OCI-LY7 (cell line): Measurements from ENCODE around the gene TRPM2. TPM values are rescaled to one million over a fixed set of nuclear protein-coding genes. Genes with fewer than 3 reads are reported as not detected.

ENCODE experiments used
- BruUV-seq: library from RNA; stranded (reverse); fragments of 400-500 nt; replicated peaks from 2 replicates; lab custom pipeline; 2021; lab: Mats Ljungman, UMichigan
- CTCF ChIA-PET: fragments of 300-600 bp; sonication (Branson Sonifier 250); formaldehyde crosslinking; loops from one replicate; lab custom pipeline; 2022; ENCODE audit warnings: antibody characterized with exemption; ENCODE audit not compliant: unreplicated experiment; lab: Charles Lee
- POLR2A ChIA-PET: fragments of 300-600 bp; sonication (Branson Sonifier 250); formaldehyde crosslinking; loops from one replicate; lab custom pipeline; 2022; ENCODE audit warnings: antibody characterized with exemption; lab: Charles Lee
- DNase-seq: peaks from one replicate; pipeline ENCODE4 v3.0.0-alpha.2; 2015; ENCODE audit warnings: low spot score
- H2AFZ ChIP-seq: fragments of 200-600 bp; sonication (generic), shearing (Covaris generic); 2 replicates; pipeline ENCODE4 v1.6.1; 2014; ENCODE audit warnings: mild to moderate bottlenecking, antibody characterized with exemption, low read length, moderate library complexity
- H3K27ac ChIP-seq: fragments of 200-600 bp; sonication (generic); 2 replicates; pipeline ENCODE4 v1.5.1; 2014; ENCODE audit warnings: mixed run types, low read depth, mild to moderate bottlenecking, moderate library complexity, low read length, inconsistent platforms; ENCODE audit not compliant: poor library complexity, severe bottlenecking
- H3K36me3 ChIP-seq: fragments of 200-600 bp; sonication (generic); 2 replicates; pipeline ENCODE4 v1.6.1; 2014; ENCODE audit warnings: mild to moderate bottlenecking, antibody characterized with exemption, low read length, moderate library complexity, mixed read lengths; ENCODE audit not compliant: insufficient read depth
- H3K4me1 ChIP-seq: fragments of 200-600 bp; sonication (generic); 2 replicates; pipeline ENCODE4 v1.5.1; 2014; ENCODE audit warnings: mild to moderate bottlenecking, low read length; ENCODE audit not compliant: insufficient read depth, poor library complexity, severe bottlenecking
- H3K4me2 ChIP-seq: fragments of 200-600 bp; sonication (generic); 2 replicates; pipeline ENCODE4 v1.6.1; 2014; ENCODE audit warnings: mild to moderate bottlenecking, low read length
- H3K4me3 ChIP-seq: fragments of 200-600 bp; sonication (generic); 2 replicates; pipeline ENCODE4 v1.5.1; 2014; ENCODE audit warnings: mild to moderate bottlenecking, low read depth, low read length; ENCODE audit not compliant: poor library complexity, severe bottlenecking
- H3K79me2 ChIP-seq: fragments of 200-600 bp; sonication (generic); 2 replicates; pipeline ENCODE4 v1.6.1; 2016; ENCODE audit warnings: low read depth, mild to moderate bottlenecking, low read length, moderate library complexity, mixed read lengths; ENCODE audit not compliant: insufficient read depth
- H3K9me2 ChIP-seq: fragments of 200-600 bp; sonication (generic); 2 replicates; pipeline ENCODE4 v1.6.1; 2016; ENCODE audit warnings: mild to moderate bottlenecking, low read length, mixed read lengths; ENCODE audit not compliant: insufficient read depth
- H3K9me3 ChIP-seq: fragments of 200-600 bp; sonication (generic); 2 replicates; pipeline ENCODE4 v1.6.1; 2014; ENCODE audit warnings: mild to moderate bottlenecking, mixed run types, low read length, mixed read lengths
- H4K20me1 ChIP-seq: fragments of 200-600 bp; sonication (generic); 2 replicates; pipeline ENCODE4 v1.6.1; 2014; ENCODE audit warnings: mild to moderate bottlenecking, antibody characterized with exemption, low read length, moderate library complexity, mixed read lengths; ENCODE audit not compliant: insufficient read depth
- CTCF ChIP-seq: fragments of 200-600 bp; sonication (generic); conservative IDR thresholded peaks from 2 replicates; pipeline ENCODE4 v1.5.1; 2014; ENCODE audit warnings: mild to moderate bottlenecking, antibody characterized with exemption, low read length, moderate library complexity, mixed read lengths
- EZH2phosphoT487 ChIP-seq: fragments of 200-600 bp; sonication (generic); IDR thresholded peaks from 2 replicates; pipeline ENCODE4 v1.6.1; 2018; ENCODE audit warnings: low read depth, borderline replicate concordance, mild to moderate bottlenecking, mixed run types, antibody characterized with exemption, low read length, moderate library complexity, mixed read lengths
- intact Hi-C: fragments of 100-400 bp; cut with micrococcal nuclease; formaldehyde crosslinking; loops from one replicate; pipeline ENCODE4 v1.10.0; 2022; ENCODE audit not compliant: unreplicated experiment
- total RNA-seq, 2 experiments: library from RNA; depleted of rRNA in 1 of 2; stranded (reverse); fragments of >200 nt in 1 of 2; shearing (Covaris generic) in 1 of 2; gene quantifications; 2 replicates each; pipeline ENCODE4 v1.2.3, GENCODE V29; 2014 to 2022

Gene TRPM2
- total RNA-seq, 2 experiments from 2014 or later: 1.8 to 7.1 TPM

GRCh38 chr21:44374601-44375280, 21.3 kb downstream of the TRPM2 start:
- Histone ChIP-seq H3K36me3 (no peaks in the 10 kb centered on the region), H3K4me2 (no peak overlapping the region), H3K4me3 (no peak overlapping the region), H3K9me3 (no peaks in the 10 kb centered on the region), H3K79me2 (no peaks in the 10 kb centered on the region), H2AFZ (no peak overlapping the region), H3K27ac (no peak overlapping the region), H4K20me1 (no peaks in the 10 kb centered on the region), H3K9me2 (no peaks in the 10 kb centered on the region), H3K4me1 (no peaks in the 10 kb centered on the region)
- ChIA-PET POLR2A (no interaction called here), CTCF (no interaction called here)
- intact Hi-C loops: no loop called here
- no peak for DNase-seq
- TF ChIP-seq EZH2phosphoT487 (no peak), CTCF (no peak)
- no TSS peak for BruUV-seq

- CTCF ChIA-PET: no interaction called here
- DNase-seq: no peak
- no peak overlapping the region for H3K4me3 ChIP-seq
Observed at GRCh38 chr21:44375281-44375651, 21.8 kb downstream of the TRPM2 start.

More at GRCh38 chr21:44375281-44375651, 21.8 kb downstream of the TRPM2 start:
- no peak for TF ChIP-seq CTCF
- no peak for TF ChIP-seq EZH2phosphoT487
- H2AFZ ChIP-seq: no peak overlapping the region
- H3K9me3 ChIP-seq: no peaks in the 10 kb centered on the region
- POLR2A ChIA-PET: no interaction called here
- no peak overlapping the region for H3K4me2 ChIP-seq
- H3K4me1 ChIP-seq: no peaks in the 10 kb centered on the region
- no peaks in the 10 kb centered on the region for H3K79me2 ChIP-seq
- BruUV-seq: no TSS peak
- H3K9me2 ChIP-seq: no peaks in the 10 kb centered on the region
- intact Hi-C loops: no loop called here
- no peaks in the 10 kb centered on the region for H3K36me3 ChIP-seq
- no peaks in the 10 kb centered on the region for H4K20me1 ChIP-seq
- no peak overlapping the region for H3K27ac ChIP-seq
